Epithelial cell of esophagus (primary cell): ENCODE data around the gene ZNF878.

Experiments used
- DNase-seq: peaks from one replicate; pipeline ENCODE4 v3.0.0; 2010; ENCODE audit warnings: low read depth
- H3K4me3 ChIP-seq: 2 replicates; pipeline ENCODE4 v1.5.1; 2011; ENCODE audit warnings: mild to moderate bottlenecking, low read length, control low read depth
- CTCF ChIP-seq: IDR thresholded peaks from 2 replicates; pipeline ENCODE4 v1.5.1; 2011; ENCODE audit warnings: low read depth, mild to moderate bottlenecking, low read length, control low read depth, inconsistent platforms; ENCODE audit not compliant: insufficient read depth; ENCODE audit errors: missing control alignments

ZNF878 gene

GRCh38 chr19:12055784-12056183 is 3.0 kb upstream of the ZNF878 start:
- TF ChIP-seq CTCF: no peak
- H3K4me3 ChIP-seq: no peak overlapping the region
- peak; percentile 52 for DNase-seq

- DNase-seq: peak; percentile 50
Measured at GRCh38 chr19:12052091-12052496, 667 bp downstream of the ZNF878 start.

GRCh38 chr19:12047868-12048267 is 4.9 kb downstream of the ZNF878 start:
- DNase-seq: no peak
- no peak for TF ChIP-seq CTCF
- H3K4me3 ChIP-seq: no peak overlapping the region

More at GRCh38 chr19:12052091-12052496, 667 bp downstream of the ZNF878 start:
- no peak for TF ChIP-seq CTCF
- peak overlapping the region; percentile 54 for H3K4me3 ChIP-seq

- no peak for DNase-seq
- H3K4me3 ChIP-seq: no peak overlapping the region
- no peak for TF ChIP-seq CTCF
Measured at GRCh38 chr19:12043752-12044422, 8.9 kb downstream of the ZNF878 start.

- no peak for TF ChIP-seq CTCF
- no peak for DNase-seq
Measured at GRCh38 chr19:12042893-12043292, 9.9 kb downstream of the ZNF878 start.

GRCh38 chr19:12035220-12036172 is 17.3 kb downstream of the ZNF878 start, which contains the start of gene ZNF433:
ZNF433 (minus strand) TSS chr19:12035679; CDS start chr19:12035539, 140 bp downstream.
- peak; percentile 90 for DNase-seq
- peak within 1 kb of the TSS; percentile 85 for H3K4me3 ChIP-seq
- no peak for TF ChIP-seq CTCF

More at GRCh38 chr19:12042893-12043292, 9.9 kb downstream of the ZNF878 start:
- H3K4me3 ChIP-seq: no peak overlapping the region
